Mesenchymal stem cell (in vitro differentiated cells and primary cell): ENCODE results near the gene STK38.

ENCODE experiments used
- DNase-seq: peaks from one replicate; pipeline ENCODE4 v3.0.0-alpha.2; 2013
- H2AFZ ChIP-seq: one replicate; pipeline ENCODE4 v1.6.1; 2013; ENCODE audit warnings: low read depth, mild to moderate bottlenecking, control low read depth, inconsistent platforms, low read length, moderate library complexity
- H2AK5ac ChIP-seq: 2 replicates; pipeline ENCODE4 v1.6.1; 2013; ENCODE audit warnings: low read length, moderate library complexity, mild to moderate bottlenecking, inconsistent platforms; ENCODE audit not compliant: severe bottlenecking
- H2BK120ac ChIP-seq: one replicate; pipeline ENCODE4 v1.6.1; 2013; ENCODE audit warnings: low read depth, mild to moderate bottlenecking, inconsistent platforms, low read length, moderate library complexity
- H2BK12ac ChIP-seq, 2 experiments: one replicate each; pipeline ENCODE4 v1.6.1; 2013; ENCODE audit warnings: inconsistent platforms in 2 of 2, low read length in 2 of 2, mild to moderate bottlenecking in 2 of 2, moderate library complexity in 2 of 2, control low read depth in 1 of 2
- H2BK15ac ChIP-seq: one replicate; pipeline ENCODE4 v1.6.1; 2013; ENCODE audit warnings: mild to moderate bottlenecking, low read depth, inconsistent platforms; ENCODE audit not compliant: poor library complexity, severe bottlenecking
- H2BK5ac ChIP-seq: 2 replicates; pipeline ENCODE4 v1.6.1; 2013; ENCODE audit warnings: low read depth, mild to moderate bottlenecking, low read length, control low read depth, inconsistent platforms; ENCODE audit not compliant: poor library complexity, severe bottlenecking
- H3K14ac ChIP-seq, 2 experiments: one replicate each; pipeline ENCODE4 v1.6.1; 2013; ENCODE audit warnings: inconsistent platforms in 2 of 2, low read length in 2 of 2, control low read depth in 1 of 2, mild to moderate bottlenecking in 1 of 2, moderate library complexity in 1 of 2
- H3K18ac ChIP-seq, 2 experiments: one replicate each; pipeline ENCODE4 v1.6.1; 2013; ENCODE audit warnings: inconsistent platforms in 2 of 2, low read length in 2 of 2, control low read depth in 1 of 2, low read depth in 1 of 2, mild to moderate bottlenecking in 1 of 2
- H3K23ac ChIP-seq, 2 experiments: one replicate each; pipeline ENCODE4 v1.6.1; 2013; ENCODE audit warnings: inconsistent platforms in 2 of 2, low read length in 2 of 2, mild to moderate bottlenecking in 2 of 2, moderate library complexity in 2 of 2, control low read depth in 1 of 2
- H3K27ac ChIP-seq: 2 replicates; pipeline ENCODE4 v1.5.1; 2013; ENCODE audit warnings: mild to moderate bottlenecking, moderate library complexity, low read length, control low read depth, inconsistent platforms; ENCODE audit not compliant: poor library complexity, severe bottlenecking
- H3K27me3 ChIP-seq, 2 experiments: 2 replicates each; pipeline versions ENCODE4 v1.6.1 to v1.7.0; 2013; ENCODE audit warnings: low read length in 2 of 2, mild to moderate bottlenecking in 2 of 2, moderate library complexity in 2 of 2, control low read depth in 1 of 2, inconsistent platforms in 1 of 2; ENCODE audit not compliant: control insufficient read depth in 1 of 2, insufficient read depth in 1 of 2
- H3K36me3 ChIP-seq, 2 experiments: 2 replicates each; pipeline versions ENCODE4 v1.6.1 to v1.7.0; 2013; ENCODE audit warnings: low read length in 2 of 2, control low read depth in 1 of 2, inconsistent platforms in 1 of 2, low read depth in 1 of 2, mild to moderate bottlenecking in 1 of 2; ENCODE audit not compliant: insufficient read depth in 2 of 2, control insufficient read depth in 1 of 2
- H3K4ac ChIP-seq, 2 experiments: one replicate each; pipeline ENCODE4 v1.6.1; 2013; ENCODE audit warnings: inconsistent platforms in 2 of 2, low read length in 2 of 2, mild to moderate bottlenecking in 2 of 2, moderate library complexity in 2 of 2, control low read depth in 1 of 2, low read depth in 1 of 2
- H3K4me1 ChIP-seq: 2 replicates; pipeline ENCODE4 v1.6.1; 2013; ENCODE audit warnings: low read depth, low read length, control low read depth; ENCODE audit not compliant: control insufficient read depth, insufficient read depth
- H3K4me2 ChIP-seq: 2 replicates; pipeline ENCODE4 v1.6.1; 2013; ENCODE audit warnings: low read length, mild to moderate bottlenecking, inconsistent platforms; ENCODE audit not compliant: poor library complexity, severe bottlenecking
- H3K4me3 ChIP-seq, 2 experiments: 2 replicates each; pipeline versions ENCODE4 v1.5.1 to v1.7.0; 2013; ENCODE audit warnings: low read length in 2 of 2, mild to moderate bottlenecking in 2 of 2, control low read depth in 1 of 2, low read depth in 1 of 2; ENCODE audit not compliant: insufficient read depth in 1 of 2
- H3K79me1 ChIP-seq: replicated peaks from 2 replicates; pipeline ENCODE4 v1.6.1; 2013; ENCODE audit warnings: mild to moderate bottlenecking, control low read depth, low read length, inconsistent platforms; ENCODE audit not compliant: poor library complexity, severe bottlenecking
- H3K9ac ChIP-seq: 2 replicates; pipeline ENCODE4 v1.7.0; 2013; ENCODE audit warnings: mild to moderate bottlenecking, low read length, moderate library complexity
- H3K9me3 ChIP-seq: 2 replicates; pipeline ENCODE4 v1.7.0; 2013; ENCODE audit warnings: mild to moderate bottlenecking, low read length; ENCODE audit not compliant: control insufficient read depth
- H4K8ac ChIP-seq: one replicate; pipeline ENCODE4 v1.6.1; 2013; ENCODE audit warnings: inconsistent platforms, mild to moderate bottlenecking, low read length, moderate library complexity
- H4K91ac ChIP-seq: one replicate; pipeline ENCODE4 v1.6.1; 2013; ENCODE audit warnings: mild to moderate bottlenecking, low read length, inconsistent platforms
- WGBS: methylation state at CpG from one replicate; pipeline ENCODE4 v1.1.7; 2013; ENCODE audit warnings: mixed read lengths; 5-methylcytosine and 5-hydroxymethylcytosine counted together

STK38 gene

DNA sequence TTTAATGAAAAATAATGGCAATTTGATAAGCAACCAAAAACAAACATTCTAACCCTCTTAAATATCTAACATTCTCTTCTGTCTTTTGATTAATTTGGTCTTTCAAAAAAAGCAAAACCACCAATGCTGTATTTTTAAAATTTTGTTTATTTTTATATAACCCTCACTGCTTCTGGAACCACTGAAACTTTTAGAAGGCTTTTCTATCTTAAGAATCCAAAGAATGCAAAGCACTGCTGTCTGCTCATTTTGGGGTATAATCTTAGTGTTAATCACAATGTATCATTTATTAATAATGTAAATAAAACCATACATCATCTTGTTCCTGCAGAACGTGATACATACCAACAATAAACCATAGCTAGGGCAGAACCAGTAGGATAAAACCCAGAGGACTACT, 14.0 kb downstream of the STK38 start:
- Histone ChIP-seq H2AK5ac (no peak overlapping the region), H4K8ac (no peak overlapping the region), H2BK5ac (no peak overlapping the region), H3K4me3 (no peak overlapping the region), H2BK12ac (no peak overlapping the region), H3K18ac (no peak overlapping the region), H3K14ac (no peak overlapping the region), H3K36me3 (peaks cover 25 to 67% of the 10 kb centered on the region in 2 experiments), H3K79me1 (peaks cover 17% of the 10 kb centered on the region), H3K4ac (no peak overlapping the region), H2AFZ (no peak overlapping the region), H2BK15ac (no peak overlapping the region), H2BK120ac (no peak overlapping the region), H4K91ac (no peak overlapping the region), H3K9ac (no peak overlapping the region), H3K27ac (no peak overlapping the region), H3K4me1 (peaks cover 1% of the 10 kb centered on the region), H3K4me2 (no peak overlapping the region), H3K23ac (no peak overlapping the region), H3K27me3 (no peaks in the 10 kb centered on the region), H3K9me3 (no peaks in the 10 kb centered on the region)
- DNase-seq = no peak
- 62% methylated on average over 1 of the region's 1 CpG for WGBS

GRCh38 chr6:36526066-36526465, 21.2 kb downstream of the STK38 start:
- Histone ChIP-seq H3K9me3 (no peaks in the 10 kb centered on the region), H3K79me1 (peaks cover 23% of the 10 kb centered on the region), H2BK120ac (no peak overlapping the region), H2BK5ac (no peak overlapping the region), H3K27me3 (no peaks in the 10 kb centered on the region), H3K4me1 (no peaks in the 10 kb centered on the region), H2BK12ac (no peak overlapping the region), H2AFZ (no peak overlapping the region), H3K14ac (no peak overlapping the region), H3K4ac (no peak overlapping the region), H3K27ac (no peak overlapping the region), H4K91ac (no peak overlapping the region), H3K9ac (no peak overlapping the region), H3K4me3 (no peak overlapping the region), H2BK15ac (no peak overlapping the region), H2AK5ac (no peak overlapping the region), H3K23ac (no peak overlapping the region), H4K8ac (no peak overlapping the region), H3K36me3 (peaks cover 15 to 64% of the 10 kb centered on the region in 2 experiments), H3K4me2 (no peak overlapping the region), H3K18ac (no peak overlapping the region)
- DNase-seq = no peak
- WGBS = 86% methylated on average over 1 of the region's 2 CpGs

DNA sequence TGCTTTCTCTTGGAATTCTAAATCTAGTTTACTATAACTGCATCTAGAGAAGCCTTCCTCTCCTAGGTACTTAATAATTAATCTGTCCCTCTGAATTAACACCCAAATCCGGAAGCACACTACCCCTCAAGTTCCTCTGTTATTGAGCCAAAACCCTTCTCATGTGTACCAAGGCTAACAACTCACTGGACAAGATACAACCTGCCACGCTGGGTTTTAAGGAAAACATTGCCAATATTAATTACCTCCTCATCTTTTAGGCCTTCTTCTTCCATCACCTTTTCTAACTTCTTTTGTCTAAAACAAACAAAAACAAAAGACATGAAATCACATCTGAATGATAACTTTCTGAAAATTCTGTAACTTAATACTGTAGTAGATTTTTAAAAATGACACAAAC, 21.9 kb downstream of the STK38 start:
- Histone ChIP-seq H2BK15ac (no peak overlapping the region), H3K14ac (no peak overlapping the region), H2AK5ac (no peak overlapping the region), H3K79me1 (peaks cover 23% of the 10 kb centered on the region), H3K9ac (no peak overlapping the region), H3K4me3 (no peak overlapping the region), H3K23ac (no peak overlapping the region), H3K4me2 (no peak overlapping the region), H3K4ac (no peak overlapping the region), H3K4me1 (no peaks in the 10 kb centered on the region), H3K18ac (no peak overlapping the region), H3K36me3 (peaks cover 11 to 65% of the 10 kb centered on the region in 2 experiments), H2AFZ (no peak overlapping the region), H2BK120ac (no peak overlapping the region), H4K91ac (no peak overlapping the region), H3K9me3 (no peaks in the 10 kb centered on the region), H2BK12ac (no peak overlapping the region), H3K27me3 (no peaks in the 10 kb centered on the region), H4K8ac (no peak overlapping the region), H3K27ac (no peak overlapping the region), H2BK5ac (no peak overlapping the region)
- WGBS = 99% methylated on average over 2 of the region's 2 CpGs
- no peak for DNase-seq

DNA sequence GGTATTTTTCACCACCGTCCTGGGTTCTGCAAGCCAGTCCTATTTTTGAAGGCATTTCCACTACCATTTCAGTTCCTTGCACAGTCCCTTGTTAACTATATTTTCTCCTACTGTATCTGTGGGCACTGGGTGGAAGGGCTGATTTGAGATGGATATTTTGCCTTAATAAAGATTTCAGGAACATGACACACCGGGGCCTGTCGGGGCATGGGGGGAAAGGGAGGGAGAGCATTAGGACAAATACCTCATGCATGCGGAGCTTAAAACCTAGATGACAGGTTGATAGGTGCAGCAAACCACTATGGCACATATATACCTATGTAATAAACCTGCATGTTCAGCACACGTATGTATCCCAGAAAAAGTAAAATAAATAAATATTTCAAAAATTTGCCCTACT, 22.4 kb downstream of the STK38 start:
- H2BK120ac ChIP-seq = no peak overlapping the region
- H3K9ac ChIP-seq = no peak overlapping the region
- H4K8ac ChIP-seq = no peak overlapping the region
- H3K4me3 ChIP-seq = no peak overlapping the region
- H3K4me2 ChIP-seq = no peak overlapping the region
- peaks cover 24% of the 10 kb centered on the region for H3K79me1 ChIP-seq
- no peak overlapping the region for H4K91ac ChIP-seq
- H3K36me3 ChIP-seq = peaks cover 11 to 70% of the 10 kb centered on the region in 2 experiments
- no peak for DNase-seq
- H2BK12ac ChIP-seq = no peak overlapping the region
- H2AK5ac ChIP-seq = no peak overlapping the region
- no peak overlapping the region for H3K4ac ChIP-seq
- H2BK15ac ChIP-seq = no peak overlapping the region
- no peak overlapping the region for H2BK5ac ChIP-seq
- H3K14ac ChIP-seq = no peak overlapping the region
- 100% methylated on average over 4 of the region's 5 CpGs for WGBS
- no peaks in the 10 kb centered on the region for H3K9me3 ChIP-seq
- no peak overlapping the region for H3K23ac ChIP-seq
- no peak overlapping the region for H3K18ac ChIP-seq
- H2AFZ ChIP-seq = no peak overlapping the region
- no peaks in the 10 kb centered on the region for H3K4me1 ChIP-seq
- H3K27me3 ChIP-seq = no peaks in the 10 kb centered on the region
- H3K27ac ChIP-seq = no peak overlapping the region
